DMS79 (cell line): ENCODE results near the gene CD63.

Source experiments
- DNase-seq: peaks from one replicate; lab custom pipeline; 2025; lab: John Stamatoyannopoulos, UW

The CD63 gene

GRCh38 chr12:55704824-55705718 is 23.7 kb downstream of the CD63 start:
- DNase-seq, result no peak

- no peak for DNase-seq
Observed at GRCh38 chr12:55703901-55704761, 24.7 kb downstream of the CD63 start.

GRCh38 chr12:55703288-55703687 is 25.5 kb downstream of the CD63 start:
- DNase-seq, result no peak

- no peak for DNase-seq
Observed at GRCh38 chr12:55702861-55703260, 25.9 kb downstream of the CD63 start.

DNA sequence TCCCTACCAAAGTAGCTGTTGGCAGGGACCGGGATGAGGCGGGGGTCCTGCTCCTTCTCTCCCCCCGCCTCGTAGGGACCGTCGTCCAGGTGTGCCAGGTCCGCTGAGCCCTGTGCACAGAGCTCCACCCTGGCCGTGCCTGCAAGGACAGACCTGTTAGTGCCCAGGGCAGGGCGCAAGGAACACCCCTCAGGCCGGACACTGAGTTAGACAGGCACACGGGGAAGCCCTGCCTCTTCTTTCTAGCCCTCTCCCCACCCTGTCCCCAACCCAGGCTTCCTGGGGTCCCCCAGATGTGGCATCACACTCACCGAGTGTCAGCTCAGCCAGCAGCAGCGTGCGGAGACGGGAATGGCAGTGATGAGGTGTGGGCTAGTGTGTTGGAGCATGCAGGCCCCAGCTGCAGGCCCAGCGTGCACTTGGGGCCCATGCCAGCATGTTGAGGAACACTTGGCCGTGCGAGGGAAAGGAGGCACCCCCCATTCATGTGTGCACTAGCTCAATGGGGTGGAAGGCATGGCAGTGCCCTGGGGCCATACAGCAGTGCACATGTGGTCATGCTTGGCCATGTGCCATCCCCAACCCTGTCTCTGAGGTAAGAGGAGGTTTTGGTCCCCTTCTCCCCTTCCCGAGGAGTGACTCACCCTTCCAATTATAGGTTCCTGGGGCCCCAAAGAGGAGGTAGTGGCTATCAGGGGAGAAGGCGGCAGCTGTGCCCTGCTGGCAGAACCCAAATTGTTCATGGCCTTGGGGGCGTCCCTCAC is 28.4 kb downstream of the CD63 start:
- no peak for DNase-seq

- DNase-seq, result no peak
Observed at GRCh38 chr12:55699471-55700055, 29.2 kb downstream of the CD63 start.

- no peak for DNase-seq
Observed at GRCh38 chr12:55698965-55699364, 29.8 kb downstream of the CD63 start.

- no peak for DNase-seq
Observed at GRCh38 chr12:55698241-55698955, 30.4 kb downstream of the CD63 start.

DNA sequence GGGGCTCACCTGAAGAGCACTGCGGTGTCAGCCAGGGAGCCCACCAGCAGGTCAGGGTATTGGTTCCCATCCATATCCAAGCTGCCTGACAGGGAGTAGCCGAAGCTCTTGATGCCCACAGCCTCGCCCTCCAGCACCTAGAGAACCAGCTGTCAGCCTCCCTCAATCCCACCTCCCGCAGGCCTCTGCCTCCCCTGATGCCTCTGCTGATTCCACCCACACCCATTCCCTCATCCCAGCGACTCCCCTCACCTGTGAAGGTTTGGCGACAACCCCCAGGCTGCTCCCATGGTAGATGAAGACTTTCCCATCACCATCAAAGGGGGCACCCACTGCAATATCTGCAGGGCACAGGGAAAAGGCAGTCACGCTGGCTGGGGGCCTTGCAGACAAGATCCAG is 31.1 kb downstream of the CD63 start:
- no peak for DNase-seq

DNA sequence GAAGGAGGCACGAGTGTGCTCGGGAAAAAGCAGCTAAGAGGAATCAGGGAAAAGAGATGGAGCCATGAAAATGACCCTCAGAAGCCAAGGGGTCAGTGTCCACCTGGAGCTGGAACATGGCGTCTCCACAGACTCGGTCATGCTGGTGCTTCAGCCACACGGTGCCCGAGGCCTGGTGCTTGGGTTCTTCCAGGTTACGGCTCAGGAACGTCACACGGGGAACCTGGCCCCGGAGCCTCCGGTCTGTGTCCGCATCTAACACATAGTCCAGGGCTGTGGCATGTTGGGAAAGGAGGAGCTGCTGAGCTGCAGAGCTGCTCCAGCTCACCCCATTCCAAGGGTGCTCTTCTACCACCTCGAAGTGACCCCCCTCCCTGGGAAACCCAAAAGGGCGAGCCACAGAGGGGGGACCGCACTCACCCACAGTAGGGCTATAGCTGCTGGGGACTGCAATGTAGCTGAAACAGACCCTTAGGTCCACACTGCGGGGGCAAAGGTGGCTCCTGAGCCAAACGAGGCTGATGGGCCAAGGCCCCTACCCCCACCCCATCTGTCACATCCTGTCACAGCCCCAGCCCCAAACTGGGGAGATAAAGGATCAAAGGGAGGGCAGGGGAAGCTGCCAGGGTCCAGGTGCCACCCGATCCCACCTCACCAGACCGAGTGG is 31.9 kb downstream of the CD63 start:
- no peak for DNase-seq

- DNase-seq, result no peak
Observed at GRCh38 chr12:55696141-55696540, 32.7 kb downstream of the CD63 start.

GRCh38 chr12:55695349-55695748 is 33.5 kb downstream of the CD63 start:
- no peak for DNase-seq

DNA sequence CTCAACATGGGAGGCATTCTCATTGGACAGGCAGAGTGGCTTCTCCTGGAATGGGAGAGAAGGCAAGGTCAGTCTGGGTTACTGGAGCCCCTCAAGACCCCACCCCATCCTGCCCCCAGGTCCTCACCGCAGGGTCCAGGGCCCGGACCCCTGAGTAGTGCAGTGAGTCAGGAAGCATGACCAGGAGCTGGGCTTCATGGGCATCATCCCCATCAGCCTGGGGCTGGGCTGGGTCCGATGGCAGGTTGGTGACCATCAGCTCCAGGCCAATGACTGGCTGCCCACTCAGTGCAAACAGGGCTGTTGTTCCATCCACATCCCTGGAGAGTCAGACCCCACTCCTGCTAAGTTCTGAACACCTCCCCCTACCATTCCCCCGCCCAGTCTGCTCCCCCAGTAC is 34.2 kb downstream of the CD63 start:
- no peak for DNase-seq

GRCh38 chr12:55694188-55694515 is 34.7 kb downstream of the CD63 start:
- DNase-seq, result no peak

DNA sequence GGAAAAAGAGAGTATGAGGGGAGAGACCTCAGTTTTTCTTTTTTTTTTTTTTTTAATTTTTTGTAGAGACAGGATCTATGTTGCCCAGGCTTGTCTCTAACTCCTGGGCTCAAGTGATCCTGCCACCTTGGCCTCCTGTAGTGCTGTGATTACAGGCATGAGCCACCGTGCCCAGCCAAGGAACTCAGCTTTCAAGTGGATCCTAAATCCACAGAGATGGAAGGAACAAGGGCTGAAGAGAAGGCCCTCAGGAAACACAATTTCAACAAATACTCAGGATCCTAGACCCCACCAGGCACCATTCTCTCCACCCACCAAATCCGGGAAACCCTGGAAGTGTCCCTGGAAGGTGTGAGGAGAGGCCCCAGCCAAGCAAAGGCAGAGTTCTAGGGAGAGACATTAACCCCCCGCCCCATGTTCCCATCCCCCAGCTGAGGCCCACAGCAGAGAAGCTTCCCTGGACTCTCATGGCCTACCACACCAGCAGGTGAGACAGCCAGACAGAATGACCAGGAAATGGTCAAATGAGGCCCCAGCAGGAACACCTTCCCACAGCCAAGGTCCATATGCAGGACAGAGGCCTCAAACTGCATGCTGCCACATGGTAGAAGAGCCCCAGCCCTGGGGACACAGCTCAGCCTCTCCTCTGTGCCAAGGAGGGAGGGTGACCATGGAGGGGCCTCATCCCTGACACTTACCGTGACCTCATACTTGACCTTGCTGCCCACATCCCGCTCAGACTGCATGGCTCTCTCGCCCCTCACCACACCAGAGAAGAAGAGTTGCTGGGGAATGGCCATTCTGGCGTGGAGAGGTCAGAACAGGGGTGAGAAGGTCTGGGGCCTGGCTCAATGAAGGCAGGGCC is 35.3 kb downstream of the CD63 start:
- DNase-seq, result no peak

GRCh38 chr12:55692631-55693322 is 36.0 kb downstream of the CD63 start:
- DNase-seq, result no peak

GRCh38 chr12:55688716-55689655 is 39.8 kb downstream of the CD63 start:
- no peak for DNase-seq

DNA sequence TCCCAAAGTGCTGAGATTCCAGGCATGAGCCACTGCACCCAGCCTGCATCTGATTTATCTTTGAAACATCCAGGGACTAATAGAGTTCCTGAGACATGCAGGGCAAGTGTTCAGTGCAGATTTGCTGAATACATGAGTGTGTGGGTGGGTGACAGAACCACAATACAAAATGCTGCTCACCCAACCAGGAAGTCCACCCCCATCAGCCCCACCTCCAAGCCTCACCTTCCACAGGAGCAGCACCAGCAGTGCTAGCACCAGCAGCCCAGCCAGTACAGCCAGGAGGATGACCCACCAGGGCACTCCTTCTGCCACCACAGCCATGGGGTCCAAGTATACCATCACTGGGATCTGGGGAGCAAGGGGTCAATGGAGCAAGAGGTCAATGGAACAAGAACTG is 41.1 kb downstream of the CD63 start:
- DNase-seq, result no peak
